ENCODE measurements around the gene CD207. TPM values are rescaled to one million over a fixed set of nuclear protein-coding genes. Genes with fewer than 3 reads are reported as not detected.
"Not testable (repeated sequence)": the region's sequence is repeated elsewhere in the genome, so short reads cannot be mapped to it uniquely, and the experiment has no call there.

CD207 gene
- not detected for total RNA-seq

DNA sequence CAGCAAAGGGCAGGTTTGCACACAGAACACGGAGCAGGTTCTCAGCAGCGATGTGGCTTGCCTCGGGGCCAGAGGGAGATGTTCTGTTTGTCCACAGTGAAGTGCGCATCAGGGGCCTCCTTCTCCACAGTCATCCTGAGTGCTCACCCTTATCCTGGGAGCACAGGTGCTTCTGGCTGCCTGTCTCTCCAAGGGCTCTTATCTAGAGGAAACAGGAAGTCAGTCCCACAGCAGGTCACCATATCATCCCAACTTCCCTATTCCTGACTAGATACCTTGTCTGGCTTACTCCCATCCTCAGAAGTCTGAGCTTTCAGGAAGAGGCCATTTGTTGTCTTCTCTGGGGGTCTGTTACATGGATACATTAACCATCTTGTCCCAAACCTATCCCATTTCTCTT, at the start of gene CD207:
Gene CD207 (minus strand): TSS at position 174 of the 400 bp plus-strand sequence. CDS start 40 bp downstream, at position 134.
- no peak for DNase-seq

DNA sequence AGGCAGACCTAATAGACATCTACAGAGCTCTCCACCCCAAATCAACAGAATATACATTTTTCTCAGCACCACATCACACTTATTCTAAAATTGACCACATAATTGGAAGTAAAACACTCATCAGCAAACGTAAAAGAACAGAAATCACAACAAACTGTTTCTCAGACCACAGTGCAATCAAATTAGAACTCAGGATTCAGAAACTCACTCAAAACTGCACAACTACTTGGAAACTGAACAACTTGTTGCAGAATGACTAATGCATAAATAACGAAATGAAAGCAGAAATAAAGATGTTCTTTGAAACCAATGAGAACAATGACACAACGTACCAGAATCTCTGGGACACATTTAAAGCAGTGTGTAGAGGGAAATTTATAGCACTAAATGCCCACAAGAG, 42.9 kb upstream of the CD207 start:
- not testable (repeated sequence) for DNase-seq

DNA sequence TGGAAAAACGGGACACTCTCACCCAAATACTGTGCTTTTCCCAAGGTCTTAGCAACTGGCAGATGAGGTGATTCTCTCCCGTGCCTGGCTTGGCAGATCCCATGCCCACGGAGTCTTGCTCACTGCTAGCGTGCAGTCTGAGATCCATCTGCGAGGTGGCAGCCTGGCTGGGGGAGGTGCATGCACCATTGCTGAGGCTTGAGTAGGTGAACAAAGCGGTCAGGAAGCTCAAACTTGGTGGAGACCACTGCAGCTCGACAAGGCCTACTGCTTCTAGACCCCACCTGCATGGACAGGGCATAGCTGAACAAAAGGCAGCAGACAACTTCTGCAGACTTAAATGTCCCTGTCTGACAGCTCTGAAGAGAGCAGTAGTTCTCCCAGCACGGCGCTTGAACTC, 40.5 kb upstream of the CD207 start:
- DNase-seq = not testable (repeated sequence)

DNA sequence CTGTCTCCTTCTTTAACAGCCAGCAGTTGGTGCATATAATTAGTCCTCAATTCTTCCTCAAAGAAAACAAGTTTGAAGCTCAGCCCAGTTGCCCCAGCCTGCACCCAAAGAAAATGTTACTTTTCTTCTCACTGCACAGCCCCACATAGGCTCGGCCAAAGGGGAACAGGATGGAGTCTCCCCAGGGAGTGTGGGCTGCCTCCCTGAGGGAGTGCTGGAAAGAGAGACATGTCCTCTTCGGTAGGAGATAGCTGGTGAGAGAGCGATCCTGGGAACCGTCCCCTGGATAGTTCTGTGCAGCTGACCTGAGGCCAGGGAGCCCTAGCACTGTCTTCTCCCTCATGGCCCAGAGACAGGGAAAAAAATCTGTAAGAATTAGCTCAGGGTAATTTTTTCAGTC, 37.9 kb upstream of the CD207 start:
- DNase-seq = no peak

DNA sequence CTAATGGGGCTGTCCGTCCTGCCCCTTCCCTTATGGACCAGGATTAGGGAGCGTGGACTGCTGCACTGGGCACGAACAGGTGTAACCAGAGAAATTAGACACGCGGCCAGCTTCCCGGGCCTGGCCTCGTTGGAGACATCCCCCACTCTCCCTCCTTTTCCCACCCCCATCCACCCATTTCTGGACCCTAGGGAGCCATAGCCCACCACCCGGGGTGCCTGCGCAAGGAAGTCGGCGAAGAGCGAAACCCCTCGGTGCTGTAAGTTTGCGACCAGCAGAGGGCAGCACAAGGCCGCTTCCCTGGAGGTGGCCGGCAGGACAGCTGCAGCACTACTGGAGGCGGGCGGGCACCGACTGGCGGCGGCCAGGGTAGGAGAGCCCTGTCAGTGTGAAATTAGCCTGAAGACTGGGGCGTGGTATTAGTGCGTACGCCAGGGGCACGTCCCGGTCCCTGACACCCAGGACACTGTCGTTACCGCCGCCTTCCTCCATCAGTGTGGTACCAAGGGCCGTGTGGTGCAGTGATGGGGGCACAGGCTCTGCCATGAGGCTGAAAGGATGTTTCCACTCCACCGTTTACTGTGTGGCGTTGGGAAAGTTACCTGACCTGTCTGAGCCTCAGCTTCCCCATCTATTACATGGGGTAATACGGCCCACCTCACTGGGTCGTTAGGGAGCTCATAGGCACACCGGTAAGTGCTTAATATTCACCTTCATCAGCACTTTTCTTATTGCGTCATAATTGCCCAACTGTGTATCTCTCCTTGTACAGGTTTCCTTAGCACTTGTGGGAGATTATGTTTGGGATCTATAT, 36.0 kb upstream of the CD207 start:
- DNase-seq = peak; percentile 18

DNA sequence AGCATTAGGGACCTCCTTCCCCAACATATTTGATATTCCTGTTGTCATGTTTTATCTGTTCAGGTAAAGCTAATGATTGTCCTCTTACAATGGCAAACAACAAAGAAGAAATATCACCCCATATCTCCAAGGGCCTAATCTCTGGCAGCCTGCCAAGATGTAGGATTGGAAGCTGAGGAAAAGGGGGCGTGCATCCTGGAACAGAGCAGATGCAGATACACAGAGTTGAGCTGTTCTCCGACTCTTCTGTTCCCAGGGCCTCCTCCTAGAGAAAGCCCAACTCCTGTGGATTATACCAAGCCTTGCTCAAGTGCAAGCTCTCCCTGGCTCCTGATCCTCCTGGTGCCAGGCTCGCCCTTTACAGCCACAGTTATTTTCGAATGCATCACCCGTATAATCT, 35.2 kb upstream of the CD207 start:
- DNase-seq = no peak

DNA sequence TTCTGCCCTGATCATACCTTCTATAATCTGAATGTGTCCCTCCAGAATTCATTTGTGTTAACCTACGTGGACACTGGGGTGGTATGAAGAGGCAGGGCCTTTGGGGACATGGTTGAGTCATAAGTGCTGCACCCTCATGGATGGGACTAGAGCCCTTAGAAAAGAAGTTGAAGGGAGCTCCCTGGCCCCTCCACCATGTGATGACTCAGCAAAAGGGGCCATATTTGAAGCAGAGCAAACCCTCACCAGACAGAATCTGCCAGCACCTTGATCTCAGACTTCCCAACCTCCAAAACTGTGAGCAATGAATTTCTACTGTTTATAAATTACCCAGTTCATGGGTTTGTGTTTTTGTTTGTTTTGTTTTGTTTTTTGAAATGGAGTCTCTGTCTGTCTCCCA, 33.4 kb upstream of the CD207 start:
- no peak for DNase-seq

DNA sequence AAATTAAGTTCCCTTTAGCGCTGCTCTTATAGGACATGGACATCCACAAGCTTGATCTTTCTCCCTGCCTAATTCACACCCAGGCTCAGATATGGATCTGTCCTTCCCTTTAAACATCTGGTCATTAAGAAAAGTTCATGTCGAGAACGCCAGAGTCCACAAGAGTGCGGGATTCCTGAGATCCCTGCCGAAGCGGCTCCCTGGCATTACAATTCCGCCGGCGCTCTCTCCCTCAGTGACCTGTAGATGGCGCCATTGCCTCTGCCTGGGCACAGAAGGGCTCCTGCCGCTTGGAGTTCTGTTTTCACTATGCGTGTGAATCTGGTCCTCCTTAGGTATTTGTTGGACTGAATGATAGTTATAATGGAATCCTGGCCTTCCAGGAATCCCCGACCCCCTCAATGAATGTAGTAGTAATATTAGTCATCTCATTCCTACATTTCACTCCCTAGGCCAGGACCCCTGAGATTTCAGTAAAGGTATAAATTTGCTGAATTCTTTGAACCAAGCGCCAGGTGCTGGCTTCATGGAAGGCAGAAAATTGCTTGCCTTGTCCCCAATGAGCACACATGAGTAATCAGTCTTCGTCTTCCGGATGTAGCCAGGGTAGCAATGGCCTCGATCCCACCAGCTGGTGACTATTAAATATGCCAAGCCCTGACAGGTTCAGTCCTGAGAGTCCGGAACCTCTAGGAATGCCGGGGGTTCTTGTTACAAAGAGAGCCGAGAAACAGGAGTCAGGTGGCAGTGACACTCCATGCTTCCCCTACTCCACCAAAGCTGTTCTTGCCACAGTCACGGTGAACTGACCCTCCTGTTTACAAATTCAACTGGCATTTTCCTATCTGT, 26.4 kb upstream of the CD207 start:
- peak; percentile 40 for DNase-seq

DNA sequence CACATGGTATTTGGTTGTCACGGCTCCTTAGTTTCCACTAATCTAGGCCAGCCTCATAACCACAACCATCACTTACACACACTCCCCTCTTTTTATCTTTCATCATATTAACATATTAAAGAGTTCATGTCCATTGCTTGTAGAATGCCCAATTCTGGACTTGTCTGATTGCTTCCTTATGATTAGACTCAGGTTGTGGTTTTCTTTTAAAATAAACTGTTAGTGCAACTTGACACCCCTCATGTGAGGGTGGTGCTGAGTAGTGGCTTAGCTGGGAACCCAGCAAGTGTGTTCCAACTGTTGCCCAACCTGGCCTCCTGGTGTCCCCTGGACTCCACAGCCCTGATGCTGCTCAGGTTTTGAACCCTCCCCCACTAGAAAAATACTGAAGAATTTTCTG, 20.1 kb upstream of the CD207 start:
- DNase-seq = no peak

DNA sequence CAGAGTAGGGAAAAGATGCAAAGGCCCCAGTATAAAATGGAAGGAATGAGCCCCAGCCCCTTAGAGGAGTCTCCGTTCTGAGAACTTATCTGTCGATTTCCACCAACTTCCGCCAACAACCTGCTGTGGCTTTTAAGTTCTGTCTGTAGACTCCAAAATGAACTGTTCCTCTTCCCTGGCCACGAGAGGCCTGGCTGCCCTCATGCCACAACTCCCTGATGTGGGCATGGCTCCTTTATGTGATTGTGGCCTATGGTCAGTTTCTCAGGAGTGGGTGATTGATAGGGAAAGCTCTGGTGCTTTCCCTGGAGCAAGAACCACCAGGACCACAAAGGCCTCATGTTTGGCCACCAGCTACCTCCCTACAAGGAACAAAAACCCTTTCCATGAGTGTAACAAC, 18.8 kb upstream of the CD207 start:
- DNase-seq = no peak

DNA sequence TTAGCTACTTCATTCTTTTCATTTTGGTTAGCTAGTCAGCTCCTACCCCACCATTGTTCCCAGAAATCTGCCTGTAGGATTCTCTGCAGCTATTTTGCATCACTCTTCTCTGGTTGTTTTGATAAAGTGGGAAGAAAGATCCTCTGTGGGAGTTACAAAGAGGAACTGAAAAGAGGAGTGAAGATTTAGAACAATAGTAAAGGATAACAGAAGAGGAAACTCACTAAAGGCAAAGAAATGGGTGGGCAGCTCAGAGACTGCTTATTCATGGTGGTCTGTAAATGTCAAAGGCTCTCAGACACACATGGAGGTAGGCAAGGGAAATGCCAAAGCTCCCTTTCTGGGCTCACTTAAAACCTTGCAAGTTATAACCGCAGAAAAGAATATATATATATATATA, 17.2 kb upstream of the CD207 start:
- no peak for DNase-seq

DNA sequence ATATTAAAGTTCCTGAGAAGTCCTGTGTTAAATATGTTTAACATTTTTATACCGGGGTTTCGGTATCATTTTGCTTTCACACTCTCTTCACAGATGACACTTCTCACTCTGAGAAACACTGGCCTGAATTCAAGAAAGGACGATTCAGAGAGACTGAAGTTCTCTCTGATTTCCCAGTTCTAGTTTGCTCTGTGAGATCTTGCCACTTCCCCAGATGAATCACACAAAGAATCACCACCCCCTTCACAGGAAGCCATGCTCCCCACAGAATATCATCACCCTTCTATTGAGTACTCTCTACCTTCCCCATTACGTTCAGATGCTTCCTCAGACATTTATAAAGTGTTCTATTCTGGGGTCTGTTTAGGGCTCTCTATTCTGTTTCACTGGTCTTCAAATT, 16.1 kb upstream of the CD207 start:
- DNase-seq = no peak

DNA sequence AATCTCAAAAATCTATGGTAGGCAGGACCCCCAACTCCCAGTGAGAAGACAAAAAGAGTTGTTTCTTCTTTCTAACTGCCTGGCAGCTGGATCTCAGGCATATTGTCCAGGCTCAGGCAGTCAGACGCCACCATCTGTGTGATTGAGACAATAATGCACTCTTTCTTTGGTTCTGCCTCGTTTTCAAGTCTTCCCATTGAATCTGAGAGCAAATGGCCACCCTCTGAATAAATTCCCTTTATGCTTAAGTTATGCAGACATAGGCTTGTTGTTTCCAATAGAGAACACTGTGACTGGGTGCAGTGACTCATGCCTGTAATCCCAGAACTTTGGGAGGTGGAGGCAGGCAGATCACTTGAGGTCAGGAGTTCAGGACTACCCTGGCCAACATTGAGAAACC, 15.3 kb upstream of the CD207 start:
- DNase-seq = no peak

DNA sequence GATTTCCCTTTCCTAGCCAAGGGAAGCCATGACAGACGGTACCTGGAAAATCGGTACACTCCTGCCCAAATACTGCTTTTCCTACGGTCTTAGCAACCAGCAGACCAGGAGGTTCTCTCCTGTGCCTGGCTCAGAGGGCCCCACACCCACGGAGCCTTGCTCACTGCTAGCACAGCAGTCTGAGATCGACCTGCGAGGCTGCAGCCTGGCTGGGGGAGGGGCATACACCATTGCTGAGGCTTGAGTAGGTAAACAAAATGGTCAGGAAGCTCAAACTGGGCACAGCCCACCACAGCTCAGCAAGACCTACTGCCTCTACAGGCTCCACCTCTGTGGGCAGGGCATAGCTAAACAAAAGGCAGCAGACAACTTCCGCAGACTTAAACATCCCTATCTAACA, 6.8 kb upstream of the CD207 start:
- DNase-seq = no peak

DNA sequence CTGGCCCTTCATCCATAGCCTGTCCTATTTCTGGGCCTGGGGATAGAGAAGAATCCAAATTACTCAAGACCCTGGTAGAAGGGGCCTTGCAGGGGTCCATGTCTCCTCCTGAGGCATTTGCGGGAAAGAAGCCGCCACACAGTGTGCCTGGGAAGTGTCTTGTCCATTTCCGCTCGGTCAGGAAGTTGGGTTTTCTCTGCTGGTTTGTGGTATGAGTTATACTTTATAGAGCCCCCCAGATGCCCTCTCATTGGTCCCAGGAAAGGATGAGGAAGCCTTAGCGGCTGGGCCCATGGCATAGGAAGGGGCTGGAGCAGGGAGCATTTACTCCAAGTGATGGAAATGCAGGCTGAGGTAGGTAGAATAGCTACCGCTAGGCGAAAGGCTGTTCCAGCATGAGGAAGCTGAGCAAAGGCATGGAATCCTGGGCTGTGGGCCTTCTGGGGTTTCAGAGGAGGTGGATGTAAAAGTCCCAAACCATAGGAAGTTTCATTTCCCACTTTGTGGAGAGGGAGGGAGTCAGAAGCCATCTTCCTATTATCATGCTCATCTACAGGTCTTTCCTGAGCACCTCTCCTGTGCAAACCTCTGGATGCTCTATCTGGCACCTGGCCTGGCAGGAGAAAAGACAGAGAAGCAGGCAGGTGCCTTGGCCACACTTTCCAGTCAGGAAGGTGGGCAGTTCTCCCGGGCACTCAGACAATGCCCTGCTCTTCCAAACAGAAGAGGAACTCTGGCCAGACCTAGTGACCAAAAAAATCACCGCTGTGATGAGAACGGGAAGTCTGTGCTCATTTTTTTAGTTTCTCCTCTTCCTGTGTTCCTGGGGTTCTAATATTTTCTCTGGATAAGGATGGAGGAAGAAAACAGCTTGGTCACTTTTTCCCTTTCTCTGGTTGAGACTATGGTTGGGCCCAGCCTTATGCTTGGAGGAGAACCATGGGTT, 2.6 kb upstream of the CD207 start:
- DNase-seq = no peak

DNA sequence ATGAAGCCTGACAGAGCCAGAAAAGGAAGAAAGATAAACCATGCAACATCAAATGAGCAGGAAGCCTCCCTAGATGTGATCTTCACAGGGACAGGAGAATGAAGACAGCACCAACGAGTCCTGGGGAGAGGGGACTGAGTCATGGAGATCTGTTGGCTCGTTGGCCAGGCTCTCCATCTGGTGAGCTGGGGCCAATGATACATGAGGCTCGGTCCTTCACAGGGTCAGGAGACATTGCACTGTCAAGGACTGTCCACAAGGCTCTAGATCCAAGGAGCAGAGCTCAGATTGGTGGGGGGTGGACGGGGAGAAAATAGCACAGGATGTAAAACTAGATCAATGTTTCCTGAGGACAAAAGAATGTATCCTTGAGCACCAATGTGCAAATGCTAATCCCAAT, 735 bp downstream of the CD207 start:
- DNase-seq = no peak

DNA sequence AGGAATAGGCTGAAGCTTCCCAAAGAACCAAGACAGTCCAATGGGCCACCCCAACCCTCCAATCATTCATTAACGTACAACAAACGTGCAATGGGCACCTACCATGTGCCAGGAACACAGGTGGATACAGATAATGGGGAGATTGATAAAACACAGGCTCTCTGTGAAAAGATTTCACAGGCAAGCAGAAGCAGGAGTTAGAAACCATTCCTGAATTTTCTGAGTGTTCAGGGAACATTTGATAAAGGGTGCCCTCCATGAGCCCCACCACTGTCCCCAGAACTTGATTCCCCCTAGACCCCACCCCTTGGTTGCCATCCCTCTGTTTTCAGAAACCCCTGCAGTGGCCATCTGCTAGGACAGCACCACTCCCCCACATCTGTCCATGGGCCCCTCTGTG, 1.5 kb downstream of the CD207 start:
- no peak for DNase-seq

DNA sequence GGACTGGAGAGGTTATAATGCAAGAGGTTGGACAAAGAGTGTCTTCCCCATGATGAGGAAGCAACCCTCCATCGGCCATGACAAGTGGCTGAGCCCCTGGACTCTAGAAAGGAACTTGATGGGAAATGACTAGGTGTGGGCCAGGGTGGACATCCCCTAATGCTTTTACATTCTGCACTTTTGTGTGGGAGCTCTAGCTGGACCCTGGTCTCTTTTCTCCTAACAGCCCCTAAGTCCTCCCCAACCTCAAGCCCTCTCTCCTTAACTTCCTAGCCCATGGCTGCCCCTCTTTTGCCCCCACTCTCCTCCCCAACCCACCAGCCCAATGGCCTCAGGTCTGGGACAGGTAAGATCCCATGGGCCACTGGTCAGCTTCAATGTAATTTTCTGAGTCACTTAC, 2.4 kb downstream of the CD207 start:
- DNase-seq = no peak

DNA sequence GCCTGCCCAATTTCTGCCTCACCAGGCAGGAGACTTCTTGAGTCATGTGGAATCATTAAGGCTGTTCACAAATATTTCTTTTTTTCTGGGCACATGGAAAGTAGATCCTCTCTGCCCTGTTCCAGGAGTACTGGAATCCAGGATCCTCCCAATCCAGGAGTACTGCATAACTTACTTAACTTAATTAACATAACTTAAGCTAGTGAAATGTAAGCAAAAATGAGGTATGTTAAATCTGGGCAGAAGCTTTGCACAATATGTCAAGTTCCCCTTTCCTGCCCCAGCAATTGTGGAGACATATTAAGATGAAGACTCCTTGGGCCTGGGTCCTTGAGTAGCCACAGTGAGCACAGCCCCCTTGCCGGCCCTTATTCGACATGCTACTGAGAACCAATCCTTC, 3.2 kb downstream of the CD207 start:
- DNase-seq = no peak

DNA sequence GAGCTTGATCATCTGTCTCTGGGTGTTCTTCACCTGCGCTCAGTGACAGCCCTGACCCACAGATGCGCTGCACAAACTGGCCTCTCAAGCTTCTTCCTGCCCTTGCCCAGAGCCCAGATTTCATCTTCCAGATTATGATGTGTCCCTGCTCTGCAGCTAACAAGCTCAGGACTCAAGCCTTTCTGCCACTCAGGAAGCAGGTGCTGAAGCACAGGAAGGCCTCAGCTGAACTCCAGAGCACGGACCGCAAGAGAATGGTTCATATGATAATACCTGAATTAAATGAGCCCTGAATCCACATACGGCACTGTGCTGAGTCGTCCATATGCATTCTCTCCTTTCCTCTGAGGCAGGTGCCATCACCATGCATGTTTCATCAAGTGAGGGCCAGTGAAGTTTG, 3.8 kb downstream of the CD207 start:
- DNase-seq = no peak

DNA sequence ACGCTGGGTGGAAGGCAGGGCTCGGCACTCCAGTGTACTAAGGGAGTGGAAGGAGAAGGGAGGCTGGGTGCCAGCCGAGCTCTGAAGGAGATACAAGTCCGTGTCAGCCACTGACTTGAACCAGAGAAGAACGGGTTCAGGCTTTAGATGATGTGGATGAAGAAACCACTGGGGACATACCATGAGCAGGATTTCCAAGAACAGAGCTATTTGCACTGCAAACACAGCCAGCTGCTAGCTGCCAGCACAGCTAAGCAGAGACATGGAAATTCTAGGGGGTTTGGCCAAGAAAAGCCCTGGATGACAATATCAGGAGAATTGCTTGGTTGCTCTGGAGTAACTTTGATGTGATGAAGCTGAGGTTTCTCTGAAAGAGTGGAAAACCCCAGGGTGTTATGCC, 5.2 kb downstream of the CD207 start:
- no peak for DNase-seq

DNA sequence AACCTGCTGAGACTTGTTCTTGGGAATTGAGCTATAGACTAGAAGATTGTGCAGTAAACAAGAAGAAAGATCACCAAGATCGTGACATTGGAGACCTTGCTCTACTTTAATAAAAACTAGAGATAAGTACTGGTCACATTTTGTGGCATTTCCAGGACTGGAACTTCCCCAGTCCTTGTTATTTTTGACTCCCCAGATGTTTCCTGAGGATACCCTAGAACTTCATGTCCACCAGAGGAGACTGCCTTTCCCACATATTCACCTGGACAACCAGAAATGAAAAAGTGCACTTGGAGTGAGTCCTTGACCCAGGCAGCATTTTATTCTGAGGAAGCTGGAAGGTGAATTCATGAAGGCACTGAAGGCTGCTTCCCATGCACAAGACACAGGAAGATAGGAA, 5.7 kb downstream of the CD207 start:
- no peak for DNase-seq
